GM15510 (cell line): ENCODE results near the gene SCD5.

Experiments
- POLR2A ChIP-seq: IDR thresholded peaks from 3 replicates; pipeline ENCODE4 v1.6.1; 2011; ENCODE audit warnings: borderline replicate concordance; ENCODE audit not compliant: insufficient read length; ENCODE audit errors: extremely low read depth

SCD5 gene

GRCh38 chr4:82782626-82783345 is 15.8 kb downstream of the SCD5 start:
- no peak for TF ChIP-seq POLR2A

GRCh38 chr4:82780752-82781231 is 17.8 kb downstream of the SCD5 start:
- TF ChIP-seq POLR2A = no peak

- no peak for TF ChIP-seq POLR2A
Measured at GRCh38 chr4:82780170-82780751, 18.3 kb downstream of the SCD5 start.

GRCh38 chr4:82779032-82779431 is 19.6 kb downstream of the SCD5 start:
- no peak for TF ChIP-seq POLR2A

DNA sequence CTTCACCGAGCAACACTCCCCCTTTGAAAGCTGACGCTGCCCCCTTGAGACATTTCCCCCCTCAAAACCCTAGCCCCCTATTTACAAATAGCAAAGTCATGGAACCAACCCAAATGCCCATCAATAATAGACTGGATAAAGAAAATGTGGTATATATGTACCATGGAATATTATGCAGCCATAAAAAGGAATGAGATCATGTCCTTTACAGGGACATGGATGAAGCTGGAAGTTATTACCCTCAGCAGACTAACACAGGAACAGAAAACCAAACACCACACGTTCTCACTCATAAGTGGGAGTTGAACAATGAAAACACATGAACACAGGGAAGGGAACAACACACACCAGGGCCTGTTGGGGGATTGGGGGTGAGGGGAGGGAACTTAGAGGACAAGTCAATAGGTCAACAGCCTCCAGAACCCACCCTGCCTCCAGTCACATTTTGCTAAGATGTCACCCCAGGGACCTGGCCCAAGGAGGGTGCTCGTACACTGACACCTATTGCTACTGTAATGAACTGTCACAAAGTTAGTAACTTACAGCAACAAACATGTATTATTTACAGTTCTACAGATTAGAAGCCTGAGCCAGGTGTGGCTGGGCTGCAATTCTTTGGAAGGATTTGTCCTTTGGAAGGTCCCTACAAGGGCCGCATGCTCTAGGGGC is 20.6 kb downstream of the SCD5 start:
- TF ChIP-seq POLR2A = no peak

- no peak for TF ChIP-seq POLR2A
Measured at GRCh38 chr4:82776925-82777542, 21.6 kb downstream of the SCD5 start.

DNA sequence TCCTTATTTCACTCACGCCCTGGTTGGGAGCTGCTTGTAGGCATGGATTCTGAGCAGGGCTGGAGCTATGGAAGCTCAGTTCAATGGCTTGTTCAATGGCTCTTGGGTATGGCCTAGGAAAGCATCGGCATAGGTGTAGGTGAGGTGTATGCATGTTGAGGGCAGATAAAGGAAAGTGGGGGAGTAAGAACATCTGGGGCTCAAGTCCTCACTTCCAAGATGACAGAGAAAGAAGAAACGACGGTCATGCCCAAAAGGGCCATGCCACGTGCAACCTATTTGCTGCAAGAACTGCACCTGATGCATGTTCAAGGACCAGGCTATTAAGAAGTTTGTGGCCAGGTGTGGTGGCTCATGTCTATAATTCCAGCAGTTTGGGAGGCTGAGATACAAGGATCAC is 23.4 kb downstream of the SCD5 start:
- TF ChIP-seq POLR2A = no peak

DNA sequence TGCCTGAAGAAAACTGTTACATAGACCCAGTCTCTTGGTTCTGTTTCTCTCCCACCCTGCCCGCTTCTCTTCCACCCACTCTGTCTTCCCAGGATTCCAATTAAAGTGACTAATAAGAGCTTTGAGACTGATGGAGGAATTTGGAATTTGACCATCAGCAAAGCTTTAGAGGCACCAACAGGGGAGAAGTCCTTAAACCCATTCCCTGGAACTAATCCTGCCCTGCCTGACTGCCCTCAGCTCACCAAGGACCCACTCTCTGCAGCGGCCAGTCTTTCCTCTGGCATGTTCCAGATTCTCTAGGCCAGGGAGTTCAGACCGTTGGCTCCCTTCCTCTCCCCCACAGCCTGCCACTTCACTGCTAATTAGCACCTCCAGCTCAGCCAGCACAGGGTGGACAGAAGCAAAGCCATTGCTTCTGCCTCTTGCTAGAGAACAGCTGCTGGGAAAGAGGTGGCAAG is 23.9 kb downstream of the SCD5 start:
- TF ChIP-seq POLR2A = no peak

GRCh38 chr4:82773057-82773456 is 25.5 kb downstream of the SCD5 start:
- no peak for TF ChIP-seq POLR2A

DNA sequence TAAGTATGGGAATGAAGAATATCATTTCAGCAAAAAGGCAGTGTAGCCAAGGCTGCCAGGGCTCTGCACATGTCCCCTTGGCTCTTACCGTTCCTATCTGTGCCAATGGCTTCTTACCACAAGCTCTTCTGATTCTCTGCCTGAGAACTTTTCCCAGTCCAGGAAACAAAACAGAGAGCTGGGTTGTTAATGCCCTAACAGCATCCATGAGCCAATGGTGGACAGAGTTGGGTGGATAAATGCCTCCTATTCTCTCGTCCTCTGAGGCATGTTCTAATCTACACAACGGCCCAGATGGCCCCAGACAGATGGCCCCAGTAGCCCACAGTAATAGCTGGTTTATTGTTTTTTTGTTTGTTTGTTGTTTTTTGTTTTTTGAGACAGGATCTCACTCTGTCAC is 28.0 kb downstream of the SCD5 start:
- no peak for TF ChIP-seq POLR2A

- no peak for TF ChIP-seq POLR2A
Measured at GRCh38 chr4:82765134-82765533, 33.5 kb downstream of the SCD5 start.

GRCh38 chr4:82761229-82761628 is 37.4 kb downstream of the SCD5 start:
- TF ChIP-seq POLR2A = no peak

DNA sequence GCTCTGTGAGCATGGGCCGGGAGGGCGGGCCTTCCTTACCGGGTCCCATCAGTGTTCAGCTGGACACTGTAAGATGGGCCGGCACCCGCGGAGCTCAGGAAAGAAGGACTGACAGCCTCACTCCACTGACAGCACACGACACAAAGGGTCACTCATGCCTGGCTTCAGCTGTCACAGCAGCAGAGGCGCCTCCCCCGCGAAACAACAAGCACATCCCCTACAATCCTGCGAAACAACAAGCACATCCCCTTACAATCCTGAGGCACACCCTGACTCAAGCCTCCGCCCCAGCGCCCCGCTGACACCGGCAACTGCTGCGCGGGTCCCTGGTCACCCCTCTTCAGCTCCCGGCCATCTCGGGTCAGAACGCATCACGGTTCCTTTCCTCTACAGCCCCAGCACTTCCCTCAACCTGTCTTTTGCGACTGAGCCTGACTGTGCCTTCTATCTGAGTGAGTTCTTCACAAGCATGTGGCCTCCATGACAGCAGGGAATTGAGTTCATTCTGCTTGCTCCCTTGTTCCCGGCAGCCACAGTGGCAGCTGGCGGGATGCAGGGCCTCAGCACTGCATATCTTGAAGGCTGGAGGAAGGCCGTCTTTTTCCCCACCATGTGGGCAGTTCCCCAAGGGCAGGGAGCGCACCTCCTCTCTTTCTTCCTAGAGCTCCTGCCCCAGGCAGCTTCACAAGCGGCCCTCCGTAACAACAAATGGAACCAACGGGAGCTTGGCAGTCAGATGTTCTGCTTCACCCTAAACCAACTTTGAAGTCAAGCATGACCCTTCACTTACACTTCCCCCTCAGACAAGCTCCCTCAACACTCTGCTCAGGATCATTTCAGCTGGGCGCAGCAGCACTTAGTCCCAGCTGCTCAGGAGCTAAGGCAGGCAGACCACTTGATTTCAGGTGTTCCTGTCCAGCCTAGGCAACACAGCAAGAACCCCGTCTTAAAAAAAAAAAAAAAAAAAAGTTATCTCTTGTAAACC is 39.6 kb downstream of the SCD5 start:
- no peak for TF ChIP-seq POLR2A

DNA sequence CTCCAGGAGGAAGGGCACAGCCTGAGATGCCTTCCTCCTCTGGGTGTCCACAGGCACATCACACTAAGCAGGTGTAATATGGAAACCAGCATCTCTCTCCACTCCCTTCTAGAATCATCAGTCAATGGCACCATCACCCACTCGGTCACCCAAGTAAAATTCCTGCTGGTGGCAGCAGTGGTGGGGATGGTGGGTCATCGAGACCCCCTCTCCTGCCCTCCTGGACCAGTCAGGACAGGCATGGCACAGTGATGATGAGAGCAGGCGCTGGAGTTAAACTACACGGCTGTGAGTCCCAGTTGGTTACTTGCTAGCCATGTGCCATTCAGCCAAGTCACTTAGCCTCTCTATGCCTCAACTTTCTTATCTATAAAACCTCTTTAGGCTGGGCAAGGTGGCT is 42.5 kb downstream of the SCD5 start:
- no peak for TF ChIP-seq POLR2A
